Neural progenitor cell (in vitro differentiated cells): ENCODE measurements around the gene TF. TPM values are rescaled to one million over a fixed set of nuclear protein-coding genes. Genes with fewer than 3 reads are reported as not detected.
A peak's percentile ranks its signal among the peaks of the same experiment; 100 is the strongest.

Source experiments
- DNase-seq: peaks from one replicate; pipeline ENCODE4 v3.0.0-alpha.2; 2016; ENCODE audit warnings: low spot score
- H2AFZ ChIP-seq: fragments of 200-600 bp; sonication (generic); replicated peaks from 2 replicates; pipeline ENCODE4 v1.6.1; 2016; ENCODE audit warnings: antibody characterized with exemption
- H3F3A ChIP-seq: fragments of 200-600 bp; sonication (generic); 2 replicates; pipeline ENCODE4 v1.6.1; 2016; ENCODE audit warnings: antibody characterized with exemption, low read depth
- H3K27ac ChIP-seq: fragments of 200-600 bp; sonication (generic); 2 replicates; pipeline ENCODE4 v1.5.1; 2016; ENCODE audit warnings: mild to moderate bottlenecking
- H3K27me3 ChIP-seq: fragments of 200-600 bp; sonication (generic); 2 replicates; pipeline ENCODE4 v1.6.1; 2016; ENCODE audit warnings: mild to moderate bottlenecking, moderate library complexity
- H3K36me3 ChIP-seq: fragments of 200-600 bp; sonication (generic); 2 replicates; pipeline ENCODE4 v1.5.1; 2016
- H3K4me1 ChIP-seq: fragments of 200-600 bp; sonication (generic); 2 replicates; pipeline ENCODE4 v1.6.1; 2016; ENCODE audit warnings: mixed run types
- H3K4me2 ChIP-seq: fragments of 200-600 bp; sonication (generic); 2 replicates; pipeline ENCODE4 v1.6.1; 2016
- H3K4me3 ChIP-seq: fragments of 200-600 bp; sonication (generic); 2 replicates; pipeline ENCODE4 v1.5.1; 2016
- H3K79me2 ChIP-seq: fragments of 200-600 bp; sonication (generic); 2 replicates; pipeline ENCODE4 v1.6.1; 2016; ENCODE audit warnings: low read depth
- H3K9ac ChIP-seq: fragments of 200-600 bp; sonication (generic); 2 replicates; pipeline ENCODE4 v1.6.1; 2016
- H3K9me3 ChIP-seq: fragments of 200-600 bp; sonication (generic); 2 replicates; pipeline ENCODE4 v1.5.1; 2016; ENCODE audit warnings: low read depth
- H4K20me1 ChIP-seq: fragments of 200-600 bp; sonication (generic); 2 replicates; pipeline ENCODE4 v1.6.1; 2016; ENCODE audit warnings: low read depth
- H3K27ac Mint-ChIP-seq: 3 replicates; pipeline ENCODE4 v1.8.0; 2021; ENCODE audit warnings: mixed read lengths
- H3K27me3 Mint-ChIP-seq: 2 replicates; pipeline ENCODE4 v1.8.0; 2022; ENCODE audit warnings: low read depth, mild to moderate bottlenecking, inconsistent platforms, moderate library complexity, mixed read lengths; ENCODE audit not compliant: insufficient read depth
- H3K36me3 Mint-ChIP-seq: 3 replicates; pipeline ENCODE4 v1.8.0; 2021; ENCODE audit warnings: mixed read lengths
- H3K4me1 Mint-ChIP-seq: 3 replicates; pipeline ENCODE4 v1.8.0; 2021; ENCODE audit warnings: mixed read lengths
- H3K4me3 Mint-ChIP-seq: 3 replicates; pipeline ENCODE4 v1.8.0; 2021; ENCODE audit warnings: mild to moderate bottlenecking, moderate library complexity, mixed read lengths
- H3K9me3 Mint-ChIP-seq: 3 replicates; pipeline ENCODE4 v1.8.0; 2020; ENCODE audit warnings: mixed read lengths
- EZH2 ChIP-seq: fragments of 200-600 bp; sonication (generic); IDR thresholded peaks from 2 replicates; pipeline ENCODE4 v1.6.1; 2017; ENCODE audit warnings: antibody characterized with exemption, mild to moderate bottlenecking, moderate library complexity
- EZH2phosphoT487 ChIP-seq: fragments of 200-600 bp; sonication (generic); IDR thresholded peaks from 2 replicates; pipeline ENCODE4 v1.6.1; 2017; ENCODE audit warnings: antibody characterized with exemption
- total RNA-seq: library from RNA; depleted of rRNA; stranded (reverse); fragments of >200 nt; gene quantifications from 2 replicates; pipeline ENCODE4 v1.2.3, GENCODE V29; 2015; ENCODE audit warnings: low replicate concordance
- TF ChIP-seq, protein P1 (sequence below): fragments of 200-600 bp; sonication (generic); IDR thresholded peaks from 2 replicates; pipeline ENCODE4 v1.5.1; 2017; ENCODE audit warnings: antibody characterized with exemption, mild to moderate bottlenecking

Gene TF
- total RNA-seq, 1 donor from 2014 or later, result 0.77 TPM

DNA sequence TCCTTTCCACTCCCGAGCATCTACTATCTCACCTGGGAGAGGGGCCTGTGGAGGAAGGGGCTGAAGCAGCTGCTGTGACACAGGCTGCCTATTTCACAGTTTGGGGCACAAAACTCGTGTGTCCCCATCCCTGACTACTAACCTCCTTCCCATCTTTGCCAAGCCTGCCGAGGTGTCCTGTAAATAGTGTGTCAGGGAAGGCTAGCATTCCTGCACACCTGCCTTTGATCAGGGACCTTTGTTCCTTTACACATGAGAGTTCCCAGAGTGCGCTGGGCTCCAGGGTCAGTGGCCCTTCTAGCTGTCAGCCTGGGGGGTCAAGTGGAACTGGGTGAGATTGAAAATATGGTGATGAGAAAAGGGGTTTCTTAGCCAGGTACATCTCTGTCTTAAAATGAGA is 13.0 kb upstream of the TF start:
- Mint-ChIP-seq H3K36me3 (peaks cover 4% of the 10 kb centered on the region), H3K27ac (no peak overlapping the region), H3K9me3 (peaks cover 15% of the 10 kb centered on the region), H3K4me3 (no peak overlapping the region), H3K27me3 (peaks cover 12% of the 10 kb centered on the region), H3K4me1 (no peaks in the 10 kb centered on the region)
- H3K4me3 ChIP-seq, result no peak overlapping the region
- no peaks in the 10 kb centered on the region for H3K36me3 ChIP-seq
- H3K79me2 ChIP-seq, result no peaks in the 10 kb centered on the region
- TF ChIP-seq EZH2phosphoT487 (no peak), EZH2 (no peak)
- TF ChIP-seq, protein P1, sequence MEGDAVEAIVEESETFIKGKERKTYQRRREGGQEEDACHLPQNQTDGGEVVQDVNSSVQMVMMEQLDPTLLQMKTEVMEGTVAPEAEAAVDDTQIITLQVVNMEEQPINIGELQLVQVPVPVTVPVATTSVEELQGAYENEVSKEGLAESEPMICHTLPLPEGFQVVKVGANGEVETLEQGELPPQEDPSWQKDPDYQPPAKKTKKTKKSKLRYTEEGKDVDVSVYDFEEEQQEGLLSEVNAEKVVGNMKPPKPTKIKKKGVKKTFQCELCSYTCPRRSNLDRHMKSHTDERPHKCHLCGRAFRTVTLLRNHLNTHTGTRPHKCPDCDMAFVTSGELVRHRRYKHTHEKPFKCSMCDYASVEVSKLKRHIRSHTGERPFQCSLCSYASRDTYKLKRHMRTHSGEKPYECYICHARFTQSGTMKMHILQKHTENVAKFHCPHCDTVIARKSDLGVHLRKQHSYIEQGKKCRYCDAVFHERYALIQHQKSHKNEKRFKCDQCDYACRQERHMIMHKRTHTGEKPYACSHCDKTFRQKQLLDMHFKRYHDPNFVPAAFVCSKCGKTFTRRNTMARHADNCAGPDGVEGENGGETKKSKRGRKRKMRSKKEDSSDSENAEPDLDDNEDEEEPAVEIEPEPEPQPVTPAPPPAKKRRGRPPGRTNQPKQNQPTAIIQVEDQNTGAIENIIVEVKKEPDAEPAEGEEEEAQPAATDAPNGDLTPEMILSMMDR, result no peak
- H3K9me3 ChIP-seq, result no peaks in the 10 kb centered on the region
- H3K4me2 ChIP-seq, result no peak overlapping the region
- H3K9ac ChIP-seq, result no peak overlapping the region
- H3K27ac ChIP-seq, result no peak overlapping the region
- no peaks in the 10 kb centered on the region for H3K27me3 ChIP-seq
- no peaks in the 10 kb centered on the region for H3F3A ChIP-seq
- H2AFZ ChIP-seq, result no peak overlapping the region
- no peaks in the 10 kb centered on the region for H3K4me1 ChIP-seq
- no peak for DNase-seq
- H4K20me1 ChIP-seq, result no peaks in the 10 kb centered on the region

DNA sequence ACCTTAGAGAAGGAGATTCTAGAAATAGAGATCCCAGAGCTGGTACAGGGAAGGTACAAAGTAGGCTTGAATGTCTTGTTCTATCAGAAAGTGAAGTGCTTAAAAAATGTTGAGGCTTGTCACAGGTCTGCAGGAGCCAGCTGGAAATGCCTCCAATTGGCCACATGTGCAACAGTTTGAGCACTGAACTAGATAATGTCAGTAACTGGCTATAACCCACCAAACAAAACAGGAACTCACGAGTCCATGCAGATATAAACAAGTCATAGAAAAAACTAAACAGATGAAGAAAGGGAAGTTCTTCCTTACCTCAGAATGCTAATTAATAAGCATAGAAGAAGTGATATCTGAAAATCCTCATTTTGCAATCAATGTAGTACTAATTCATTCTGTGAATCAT is 11.9 kb upstream of the TF start:
- Histone ChIP-seq H3K4me3 (no peak overlapping the region), H3K27me3 (no peaks in the 10 kb centered on the region), H4K20me1 (no peaks in the 10 kb centered on the region), H3K79me2 (no peaks in the 10 kb centered on the region), H2AFZ (no peak overlapping the region), H3K4me2 (no peak overlapping the region), H3F3A (no peaks in the 10 kb centered on the region), H3K4me1 (no peaks in the 10 kb centered on the region), H3K36me3 (no peaks in the 10 kb centered on the region), H3K9me3 (no peaks in the 10 kb centered on the region), H3K9ac (no peak overlapping the region), H3K27ac (no peak overlapping the region)
- Mint-ChIP-seq H3K27me3 (peaks cover 12% of the 10 kb centered on the region), H3K9me3 (peaks cover 20% of the 10 kb centered on the region), H3K4me1 (no peaks in the 10 kb centered on the region), H3K4me3 (no peak overlapping the region), H3K36me3 (peaks cover 4% of the 10 kb centered on the region), H3K27ac (no peak overlapping the region)
- DNase-seq, result no peak
- TF ChIP-seq EZH2phosphoT487, result no peak
- no peak for TF ChIP-seq EZH2
- TF ChIP-seq, protein P1, result no peak

DNA sequence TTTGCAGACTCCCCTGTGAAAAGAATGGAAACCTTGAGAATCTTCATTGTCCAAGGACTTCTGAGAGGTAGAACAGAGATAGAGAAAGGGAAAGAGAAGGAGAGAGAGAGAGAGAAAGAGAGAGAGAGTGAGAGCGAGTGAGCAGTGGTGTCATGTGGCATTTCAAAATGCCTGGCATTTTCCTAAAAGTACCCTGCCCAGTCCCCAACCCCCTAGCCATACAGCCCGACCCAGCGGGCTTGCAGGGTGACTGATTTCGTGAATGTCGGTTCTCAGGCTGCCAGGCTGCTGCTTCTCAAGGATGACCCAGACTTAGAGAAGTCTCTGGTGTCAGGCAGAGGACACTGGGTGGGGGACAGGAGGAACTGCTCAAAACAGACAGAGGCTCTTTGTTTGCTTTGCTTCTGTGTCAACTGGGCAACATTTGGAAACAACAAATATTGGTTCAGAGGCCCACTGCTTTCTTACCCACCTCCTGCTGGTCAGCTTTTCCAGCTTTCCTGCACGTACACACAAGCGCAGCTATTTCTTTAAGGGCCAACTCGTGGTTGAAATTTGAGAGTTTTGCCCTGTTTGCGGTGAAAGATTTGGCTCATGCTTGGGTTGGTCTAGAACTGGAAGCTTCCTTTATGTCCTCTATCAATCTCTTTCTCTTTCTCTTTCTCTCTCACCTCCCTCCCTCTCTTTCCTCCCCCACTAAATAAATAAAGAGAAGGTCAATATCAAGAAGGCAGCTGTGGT is 3.7 kb upstream of the TF start:
- Mint-ChIP-seq H3K9me3 (peaks cover 5% of the 10 kb centered on the region), H3K27ac (peak overlapping the region; percentile 30), H3K27me3 (no peaks in the 10 kb centered on the region), H3K4me3 (no peak overlapping the region), H3K4me1 (peaks cover 9% of the 10 kb centered on the region), H3K36me3 (no peaks in the 10 kb centered on the region)
- Histone ChIP-seq H3K4me1 (no peaks in the 10 kb centered on the region), H4K20me1 (no peaks in the 10 kb centered on the region), H3K4me2 (no peak overlapping the region), H3K27ac (no peak overlapping the region), H3K79me2 (no peaks in the 10 kb centered on the region), H3K9me3 (no peaks in the 10 kb centered on the region), H3K27me3 (no peaks in the 10 kb centered on the region), H2AFZ (peak overlapping the region; percentile 57), H3K4me3 (no peak overlapping the region), H3F3A (no peaks in the 10 kb centered on the region), H3K9ac (no peak overlapping the region), H3K36me3 (no peaks in the 10 kb centered on the region)
- TF ChIP-seq, protein P1, result no peak
- TF ChIP-seq EZH2 (no peak), EZH2phosphoT487 (no peak)
- DNase-seq, result no peak
